ENCODE data around the gene ITGA1. TPM values are rescaled to one million over a fixed set of nuclear protein-coding genes. Genes with fewer than 3 reads are reported as not detected.

Gene ITGA1
- total RNA-seq, 1 experiment from 2014 or later = 26.4 TPM

DNA sequence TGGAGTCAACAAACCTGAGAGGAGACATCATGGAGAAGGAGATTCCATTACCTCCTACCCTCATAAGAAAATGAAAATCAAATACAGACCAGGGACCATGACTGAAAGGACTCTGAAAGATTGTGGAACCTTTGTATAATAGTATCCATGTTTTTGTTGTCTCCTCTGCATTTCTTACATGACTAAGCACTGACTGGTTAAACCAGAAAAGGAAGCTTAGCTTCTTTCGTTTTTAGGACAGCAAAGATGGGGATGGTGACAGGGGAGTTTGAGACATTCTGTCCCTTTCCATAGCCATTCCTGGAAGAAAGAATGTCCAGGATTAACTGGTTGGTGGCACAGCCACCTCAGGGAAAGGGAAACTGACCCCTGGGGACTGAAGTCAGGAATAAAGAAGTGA is 22.2 kb downstream of the ITGA1 start:
- Mint-ChIP-seq H3K27me3 (ENCODE audit: insufficient read depth, unreplicated experiment) (no peaks in the 10 kb centered on the region), H3K4me1 (ENCODE audit: low read depth, unreplicated experiment) (peaks cover 8% of the 10 kb centered on the region), H3K4me3 (ENCODE audit: unreplicated experiment) (no peak overlapping the region), H3K36me3 (ENCODE audit: insufficient read depth, unreplicated experiment) (peaks cover 5% of the 10 kb centered on the region), H3K9me3 (ENCODE audit: unreplicated experiment) (no peaks in the 10 kb centered on the region), H3K27ac (ENCODE audit: unreplicated experiment) (no peak overlapping the region)
- H3K4me3 ChIP-seq (ENCODE audit: low read depth, low read length) = no peak overlapping the region
- POLR2A ChIA-PET = no interaction called here
- no peak for DNase-seq
- BruUV-seq (replicated peaks) = no TSS peak
- CTCF ChIA-PET = no interaction called here
- no peaks in the 10 kb centered on the region for H3K36me3 ChIP-seq (ENCODE audit: control insufficient read depth, insufficient read depth, low read length)
- intact Hi-C loops (cut with micrococcal nuclease; ENCODE audit: unreplicated experiment) = no loop called here
- TF ChIP-seq, protein P1, sequence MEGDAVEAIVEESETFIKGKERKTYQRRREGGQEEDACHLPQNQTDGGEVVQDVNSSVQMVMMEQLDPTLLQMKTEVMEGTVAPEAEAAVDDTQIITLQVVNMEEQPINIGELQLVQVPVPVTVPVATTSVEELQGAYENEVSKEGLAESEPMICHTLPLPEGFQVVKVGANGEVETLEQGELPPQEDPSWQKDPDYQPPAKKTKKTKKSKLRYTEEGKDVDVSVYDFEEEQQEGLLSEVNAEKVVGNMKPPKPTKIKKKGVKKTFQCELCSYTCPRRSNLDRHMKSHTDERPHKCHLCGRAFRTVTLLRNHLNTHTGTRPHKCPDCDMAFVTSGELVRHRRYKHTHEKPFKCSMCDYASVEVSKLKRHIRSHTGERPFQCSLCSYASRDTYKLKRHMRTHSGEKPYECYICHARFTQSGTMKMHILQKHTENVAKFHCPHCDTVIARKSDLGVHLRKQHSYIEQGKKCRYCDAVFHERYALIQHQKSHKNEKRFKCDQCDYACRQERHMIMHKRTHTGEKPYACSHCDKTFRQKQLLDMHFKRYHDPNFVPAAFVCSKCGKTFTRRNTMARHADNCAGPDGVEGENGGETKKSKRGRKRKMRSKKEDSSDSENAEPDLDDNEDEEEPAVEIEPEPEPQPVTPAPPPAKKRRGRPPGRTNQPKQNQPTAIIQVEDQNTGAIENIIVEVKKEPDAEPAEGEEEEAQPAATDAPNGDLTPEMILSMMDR (IDR thresholded peaks at IDR 0.05; ENCODE audit: insufficient read depth in 1 of 2, low read depth in 1 of 2, low read length in 1 of 2, severe bottlenecking in 1 of 2, unreplicated experiment in 1 of 2) = no peak
- H3K27me3 ChIP-seq (replicated peaks; ENCODE audit: control insufficient read depth, insufficient read depth, low read length) = no peaks in the 10 kb centered on the region
- H3K4me1 ChIP-seq = peaks cover 15% of the 10 kb centered on the region
- no peaks in the 10 kb centered on the region for H3K9me3 ChIP-seq

DNA sequence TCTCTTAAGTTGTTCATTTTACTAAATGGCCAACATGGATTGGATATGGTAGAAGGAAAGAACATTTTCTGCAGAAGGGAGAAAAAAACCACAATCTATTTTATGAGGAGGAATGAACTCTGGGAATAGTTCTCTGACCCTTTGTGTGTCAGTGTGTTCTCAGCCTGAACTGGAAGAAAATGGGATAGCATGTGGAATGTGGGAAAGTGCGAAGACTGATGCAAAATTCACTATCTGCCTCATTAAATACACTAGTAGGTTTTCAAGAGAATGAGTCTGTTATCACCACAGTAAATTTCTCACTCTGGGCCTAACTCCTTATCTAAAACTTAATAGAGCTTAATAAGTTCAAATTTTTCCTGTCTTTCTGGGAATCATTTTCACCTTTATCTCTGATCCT is 22.7 kb downstream of the ITGA1 start:
- no peaks in the 10 kb centered on the region for H3K27me3 Mint-ChIP-seq (ENCODE audit: insufficient read depth, unreplicated experiment)
- no TSS peak for BruUV-seq (replicated peaks)
- CTCF ChIA-PET = no interaction called here
- H3K9me3 ChIP-seq = no peaks in the 10 kb centered on the region
- POLR2A ChIA-PET = no interaction called here
- peaks cover 15% of the 10 kb centered on the region for H3K4me1 ChIP-seq
- H3K4me3 Mint-ChIP-seq (ENCODE audit: unreplicated experiment) = no peak overlapping the region
- no peaks in the 10 kb centered on the region for H3K27me3 ChIP-seq (replicated peaks; ENCODE audit: control insufficient read depth, insufficient read depth, low read length)
- intact Hi-C loops (cut with micrococcal nuclease; ENCODE audit: unreplicated experiment) = no loop called here
- no peaks in the 10 kb centered on the region for H3K9me3 Mint-ChIP-seq (ENCODE audit: unreplicated experiment)
- H3K36me3 ChIP-seq (ENCODE audit: control insufficient read depth, insufficient read depth, low read length) = no peaks in the 10 kb centered on the region
- H3K4me1 Mint-ChIP-seq (ENCODE audit: low read depth, unreplicated experiment) = peaks cover 5% of the 10 kb centered on the region
- no peaks in the 10 kb centered on the region for H3K36me3 Mint-ChIP-seq (ENCODE audit: insufficient read depth, unreplicated experiment)
- DNase-seq = no peak
- TF ChIP-seq, protein P1 (IDR thresholded peaks at IDR 0.05; ENCODE audit: insufficient read depth in 1 of 2, low read depth in 1 of 2, low read length in 1 of 2, severe bottlenecking in 1 of 2, unreplicated experiment in 1 of 2) = no peak
- no peak overlapping the region for H3K4me3 ChIP-seq (ENCODE audit: low read depth, low read length)
- H3K27ac Mint-ChIP-seq (ENCODE audit: unreplicated experiment) = no peak overlapping the region

DNA sequence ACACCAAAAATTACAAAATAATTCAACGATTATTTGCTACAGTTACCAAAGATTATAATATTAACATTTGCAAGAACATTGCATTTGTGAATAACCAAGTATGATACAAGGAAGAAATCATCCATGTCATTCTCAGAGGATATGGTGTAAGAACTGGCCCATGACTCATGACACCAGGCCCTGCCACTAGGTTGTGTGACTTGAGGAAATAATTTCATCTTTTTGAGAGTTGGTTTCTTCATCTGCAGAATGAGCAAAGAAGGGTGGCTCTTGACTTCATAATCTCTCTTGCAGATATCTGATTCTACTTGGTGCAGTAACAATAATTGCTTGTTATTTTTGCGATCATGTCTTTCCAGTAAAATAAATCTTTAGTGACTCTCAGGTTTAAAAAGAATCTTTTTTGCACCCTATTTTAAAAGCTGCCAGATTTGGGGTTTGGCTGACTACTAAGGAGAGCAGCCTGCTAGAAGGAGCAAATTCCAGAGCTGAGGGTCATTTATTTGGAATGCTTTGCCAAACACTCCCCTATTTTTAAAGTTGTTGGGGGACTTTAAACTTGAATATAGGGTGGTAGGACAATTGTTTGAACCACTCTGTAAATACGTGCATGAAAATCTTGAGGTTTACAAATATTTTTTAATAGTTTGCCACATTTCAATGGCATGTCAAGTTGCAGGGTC is 23.5 kb downstream of the ITGA1 start:
- TF ChIP-seq, protein P1 (IDR thresholded peaks at IDR 0.05; ENCODE audit: insufficient read depth in 1 of 2, low read depth in 1 of 2, low read length in 1 of 2, severe bottlenecking in 1 of 2, unreplicated experiment in 1 of 2) = no peak
- Mint-ChIP-seq H3K4me1 (ENCODE audit: low read depth, unreplicated experiment) (peaks cover 5% of the 10 kb centered on the region), H3K9me3 (ENCODE audit: unreplicated experiment) (no peaks in the 10 kb centered on the region), H3K27ac (ENCODE audit: unreplicated experiment) (no peak overlapping the region), H3K27me3 (ENCODE audit: insufficient read depth, unreplicated experiment) (no peaks in the 10 kb centered on the region), H3K36me3 (ENCODE audit: insufficient read depth, unreplicated experiment) (no peaks in the 10 kb centered on the region), H3K4me3 (ENCODE audit: unreplicated experiment) (no peak overlapping the region)
- no peaks in the 10 kb centered on the region for H3K27me3 ChIP-seq (replicated peaks; ENCODE audit: control insufficient read depth, insufficient read depth, low read length)
- H3K36me3 ChIP-seq (ENCODE audit: control insufficient read depth, insufficient read depth, low read length) = no peaks in the 10 kb centered on the region
- intact Hi-C loops (cut with micrococcal nuclease; ENCODE audit: unreplicated experiment) = no loop called here
- no peak overlapping the region for H3K4me3 ChIP-seq (ENCODE audit: low read depth, low read length)
- DNase-seq = no peak
- CTCF ChIA-PET = no interaction called here
- no peaks in the 10 kb centered on the region for H3K9me3 ChIP-seq
- peaks cover 15% of the 10 kb centered on the region for H3K4me1 ChIP-seq
- BruUV-seq (replicated peaks) = no TSS peak
- POLR2A ChIA-PET = no interaction called here

Data from Caco-2 (cell line).